Skeletal muscle tissue (tissue), 4 donors: ENCODE measurements around the gene RNF10. TPM values are rescaled to one million over a fixed set of nuclear protein-coding genes. Genes with fewer than 3 reads are reported as not detected.

ENCODE experiments used
- H3K27ac ChIP-seq: one replicate; pipeline ENCODE4 v1.7.0; 2013; ENCODE audit warnings: mild to moderate bottlenecking, low read depth, low read length, inconsistent platforms
- H3K27me3 ChIP-seq, 3 donors: one replicate each; pipeline ENCODE4 v1.7.0; 2013; ENCODE audit warnings: low read length in 3 of 3; ENCODE audit not compliant: control insufficient read depth in 3 of 3, insufficient read depth in 3 of 3
- H3K36me3 ChIP-seq, 3 donors: one replicate each; pipeline ENCODE4 v1.7.0; 2013; ENCODE audit warnings: low read length in 3 of 3; ENCODE audit not compliant: control insufficient read depth in 3 of 3, insufficient read depth in 3 of 3
- H3K4me1 ChIP-seq, 3 donors: one replicate each; pipeline ENCODE4 v1.7.0; 2013; ENCODE audit warnings: low read length in 3 of 3, mild to moderate bottlenecking in 3 of 3; ENCODE audit not compliant: control insufficient read depth in 3 of 3, insufficient read depth in 3 of 3
- H3K4me3 ChIP-seq, 3 donors: one replicate each; pipeline ENCODE4 v1.7.0; 2013; ENCODE audit warnings: low read length in 3 of 3
- H3K9ac ChIP-seq, 3 donors: one replicate each; pipeline ENCODE4 v1.7.0; 2013; ENCODE audit warnings: low read length in 3 of 3, mild to moderate bottlenecking in 3 of 3, moderate library complexity in 2 of 3, low read depth in 1 of 3
- H3K9me3 ChIP-seq, 3 donors: one replicate each; pipeline ENCODE4 v1.7.0; 2013; ENCODE audit warnings: low read length in 3 of 3; ENCODE audit not compliant: control insufficient read depth in 3 of 3
- total RNA-seq: library from RNA; depleted of rRNA; stranded (reverse); fragments of >200 nt; gene quantifications from one replicate; pipeline ENCODE4 v1.2.3, GENCODE V29; 2014
- donor health status: Osteomylitis.

The RNF10 gene
- total RNA-seq, 1 donor from 2014 or later: 118 TPM

- Histone ChIP-seq H3K4me1 (peaks cover 0 to 4% (median 4%) of the 10 kb centered on the region in 3 donors), H3K27ac (no peak overlapping the region), H3K9ac (no peak overlapping the region), H3K36me3 (peaks cover 57 to 87% (median 77%) of the 10 kb centered on the region in 3 donors), H3K27me3 (no peaks in the 10 kb centered on the region), H3K4me3 (no peak overlapping the region), H3K9me3 (no peaks in the 10 kb centered on the region)
Observed at GRCh38 chr12:120571299-120571698, 37.1 kb downstream of the RNF10 start.

GRCh38 chr12:120573560-120573959, 39.4 kb downstream of the RNF10 start:
- H3K36me3 ChIP-seq: peaks cover 69 to 90% (median 82%) of the 10 kb centered on the region in 3 donors
- H3K27me3 ChIP-seq: no peaks in the 10 kb centered on the region
- H3K4me1 ChIP-seq: peaks cover 0 to 4% (median 4%) of the 10 kb centered on the region in 3 donors
- H3K9ac ChIP-seq: peak overlapping the region in 1 of 3 donors; percentile 55
- no peaks in the 10 kb centered on the region for H3K9me3 ChIP-seq
- no peak overlapping the region for H3K4me3 ChIP-seq
- no peak overlapping the region for H3K27ac ChIP-seq

- Histone ChIP-seq H3K9ac (peak overlapping the region in 1 of 3 donors; percentile 55), H3K36me3 (peaks cover 69 to 90% (median 84%) of the 10 kb centered on the region in 3 donors), H3K27ac (no peak overlapping the region)
Observed at GRCh38 chr12:120574106-120574505, 40.0 kb downstream of the RNF10 start.

GRCh38 chr12:120579179-120579578, 45.0 kb downstream of the RNF10 start:
- Histone ChIP-seq H3K4me1 (peaks cover 21 to 26% (median 22%) of the 10 kb centered on the region in 3 donors), H3K27ac (no peak overlapping the region), H3K36me3 (peaks cover 45 to 54% (median 54%) of the 10 kb centered on the region in 3 donors), H3K9ac (no peak overlapping the region), H3K9me3 (no peaks in the 10 kb centered on the region), H3K27me3 (no peaks in the 10 kb centered on the region), H3K4me3 (no peak overlapping the region)

More at GRCh38 chr12:120574106-120574505, 40.0 kb downstream of the RNF10 start:
- no peaks in the 10 kb centered on the region for H3K9me3 ChIP-seq
- H3K27me3 ChIP-seq: no peaks in the 10 kb centered on the region
- H3K4me3 ChIP-seq: no peak overlapping the region
- peaks cover 0 to 4% (median 4%) of the 10 kb centered on the region in 3 donors for H3K4me1 ChIP-seq

- H3K9ac ChIP-seq: peak within 1 kb of the TSS; percentile 87 to 97 (median 90)
- peaks cover 22 to 30% (median 23%) of the 10 kb centered on the region in 3 donors for H3K4me1 ChIP-seq
- peak within 1 kb of the TSS; percentile 98 to 100 (median 98) for H3K4me3 ChIP-seq
- no peaks in the 10 kb centered on the region for H3K27me3 ChIP-seq
- no peaks in the 10 kb centered on the region for H3K9me3 ChIP-seq
- H3K36me3 ChIP-seq: peaks cover 35 to 39% (median 36%) of the 10 kb centered on the region in 3 donors
- peak within 1 kb of the TSS; percentile 54 for H3K27ac ChIP-seq
Observed at GRCh38 chr12:120580787-120581723, 46.9 kb downstream of the RNF10 start, which contains the start of gene POP5. POP5 (minus strand) TSS chr12:120581402; CDS start chr12:120581362, 40 bp downstream.

GRCh38 chr12:120581998-120582397, 47.8 kb downstream of the RNF10 start:
- Histone ChIP-seq H3K9ac (peak overlapping the region; percentile 87 to 97 (median 90)), H3K4me3 (peak overlapping the region; percentile 98 to 100 (median 98)), H3K27ac (peak overlapping the region; percentile 54), H3K9me3 (no peaks in the 10 kb centered on the region), H3K36me3 (peaks cover 27 to 30% (median 27%) of the 10 kb centered on the region in 3 donors), H3K27me3 (no peaks in the 10 kb centered on the region), H3K4me1 (peaks cover 22 to 30% (median 23%) of the 10 kb centered on the region in 3 donors)

- Histone ChIP-seq H3K27me3 (no peaks in the 10 kb centered on the region), H3K27ac (no peak overlapping the region), H3K9ac (peak overlapping the region in 1 of 3 donors; percentile 51), H3K4me3 (peak overlapping the region; percentile 1 to 38 (median 6)), H3K4me1 (peaks cover 25 to 34% (median 28%) of the 10 kb centered on the region in 3 donors), H3K9me3 (no peaks in the 10 kb centered on the region), H3K36me3 (peaks cover 12 to 16% (median 13%) of the 10 kb centered on the region in 3 donors)
Observed at GRCh38 chr12:120583478-120584030, 49.4 kb downstream of the RNF10 start.

GRCh38 chr12:120584343-120585149, 50.4 kb downstream of the RNF10 start:
- no peaks in the 10 kb centered on the region for H3K27me3 ChIP-seq
- peak overlapping the region in 2 of 3 donors; percentile 23 to 70 for H3K9ac ChIP-seq
- H3K36me3 ChIP-seq: peaks cover 2 to 6% (median 3%) of the 10 kb centered on the region in 3 donors
- H3K4me3 ChIP-seq: peak overlapping the region; percentile 48 to 56 (median 48)
- H3K9me3 ChIP-seq: no peaks in the 10 kb centered on the region
- H3K27ac ChIP-seq: no peak overlapping the region
- H3K4me1 ChIP-seq: peaks cover 35 to 44% (median 38%) of the 10 kb centered on the region in 3 donors

- Histone ChIP-seq H3K27ac (no peak overlapping the region), H3K4me1 (peaks cover 25 to 37% (median 31%) of the 10 kb centered on the region in 3 donors), H3K9me3 (no peaks in the 10 kb centered on the region), H3K9ac (no peak overlapping the region), H3K4me3 (no peak overlapping the region), H3K27me3 (no peaks in the 10 kb centered on the region), H3K36me3 (no peaks in the 10 kb centered on the region)
Observed at GRCh38 chr12:120586206-120586605, 52.0 kb downstream of the RNF10 start.
